ENCODE data around the gene PRDM13.
"Not testable (repeated sequence)": the region's sequence is repeated elsewhere in the genome, so short reads cannot be mapped to it uniquely, and the experiment has no call there.

The PRDM13 gene

DNA sequence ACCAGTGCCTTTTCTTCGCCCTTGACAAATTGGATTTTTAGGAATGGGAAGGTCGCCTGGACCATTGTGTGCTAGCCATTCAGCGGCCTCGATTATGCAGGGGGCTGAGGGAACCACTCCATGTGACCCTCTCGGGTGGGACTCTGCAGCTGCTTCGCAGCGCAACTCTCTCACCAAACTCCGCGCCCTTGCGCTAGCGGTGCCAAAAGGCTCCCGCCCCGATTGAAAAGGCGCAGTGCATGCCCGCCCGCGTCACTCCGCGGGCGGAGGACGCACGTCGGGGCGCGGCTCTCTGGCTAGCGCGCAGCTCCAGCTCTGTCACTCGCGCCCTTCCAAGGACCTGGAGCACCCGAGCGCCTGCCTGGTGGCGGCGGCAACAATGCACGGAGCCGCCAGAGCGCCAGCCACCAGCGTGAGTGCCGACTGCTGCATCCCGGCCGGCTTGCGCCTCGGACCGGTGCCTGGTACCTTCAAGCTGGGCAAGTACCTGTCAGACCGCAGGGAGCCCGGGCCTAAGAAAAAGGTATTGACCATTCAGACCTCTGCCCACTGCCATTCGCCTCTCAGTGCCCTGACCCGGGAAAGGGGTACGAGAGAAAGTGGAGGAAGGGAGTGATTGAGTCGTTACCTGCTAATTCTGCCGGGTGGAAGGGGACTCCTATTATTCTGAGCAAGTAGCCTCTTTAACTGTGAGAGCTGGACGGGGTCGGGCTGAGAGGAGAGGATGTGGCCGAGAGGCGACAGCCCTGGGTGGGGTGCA, at the start of gene PRDM13:
Gene PRDM13 (plus strand): TSS at position 178 of the 760 bp plus-strand sequence. CDS start 202 bp downstream, at position 380.
- DNase-seq, result no peak

DNA sequence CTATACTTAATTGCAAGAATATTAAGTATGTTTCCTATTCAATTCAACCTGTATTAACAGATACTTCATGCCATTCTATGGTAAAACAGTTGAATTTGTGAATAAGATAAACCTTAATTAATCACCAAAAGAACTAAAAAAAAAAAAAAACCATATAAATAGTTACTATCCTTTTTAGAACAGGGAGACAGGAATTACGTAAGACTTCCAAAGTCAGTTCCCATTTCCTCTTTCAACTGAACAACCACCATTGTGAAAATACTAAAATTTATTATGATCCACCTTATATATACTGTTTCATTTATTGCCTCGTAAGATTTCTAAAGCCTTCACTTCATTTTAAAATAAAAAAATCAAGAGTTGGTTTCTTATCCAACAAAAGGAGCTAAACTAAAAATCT, 47.6 kb upstream of the PRDM13 start:
- DNase-seq, result no peak

DNA sequence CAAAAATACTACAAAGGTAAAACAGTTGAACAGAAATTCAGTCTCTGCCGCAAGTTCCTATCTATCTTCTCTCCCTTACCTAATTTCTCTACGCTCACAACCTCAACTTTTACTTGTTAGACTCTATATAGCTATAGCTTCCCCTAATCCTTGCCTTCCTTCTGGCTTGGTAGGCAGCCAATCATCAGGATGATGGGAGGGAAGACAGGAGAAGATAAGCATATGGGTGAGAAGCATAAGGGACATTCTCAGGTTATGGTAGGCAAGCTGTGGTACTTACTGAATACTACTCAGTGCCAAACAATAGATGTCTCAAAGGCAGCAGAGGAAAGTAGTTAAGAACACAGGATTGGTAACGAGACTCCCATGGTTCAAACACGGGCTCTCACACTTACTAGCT, 46.0 kb upstream of the PRDM13 start:
- DNase-seq, result no peak

- DNase-seq, result no peak
Measured at GRCh38 chr6:99563056-99563723, 43.4 kb upstream of the PRDM13 start.

DNA sequence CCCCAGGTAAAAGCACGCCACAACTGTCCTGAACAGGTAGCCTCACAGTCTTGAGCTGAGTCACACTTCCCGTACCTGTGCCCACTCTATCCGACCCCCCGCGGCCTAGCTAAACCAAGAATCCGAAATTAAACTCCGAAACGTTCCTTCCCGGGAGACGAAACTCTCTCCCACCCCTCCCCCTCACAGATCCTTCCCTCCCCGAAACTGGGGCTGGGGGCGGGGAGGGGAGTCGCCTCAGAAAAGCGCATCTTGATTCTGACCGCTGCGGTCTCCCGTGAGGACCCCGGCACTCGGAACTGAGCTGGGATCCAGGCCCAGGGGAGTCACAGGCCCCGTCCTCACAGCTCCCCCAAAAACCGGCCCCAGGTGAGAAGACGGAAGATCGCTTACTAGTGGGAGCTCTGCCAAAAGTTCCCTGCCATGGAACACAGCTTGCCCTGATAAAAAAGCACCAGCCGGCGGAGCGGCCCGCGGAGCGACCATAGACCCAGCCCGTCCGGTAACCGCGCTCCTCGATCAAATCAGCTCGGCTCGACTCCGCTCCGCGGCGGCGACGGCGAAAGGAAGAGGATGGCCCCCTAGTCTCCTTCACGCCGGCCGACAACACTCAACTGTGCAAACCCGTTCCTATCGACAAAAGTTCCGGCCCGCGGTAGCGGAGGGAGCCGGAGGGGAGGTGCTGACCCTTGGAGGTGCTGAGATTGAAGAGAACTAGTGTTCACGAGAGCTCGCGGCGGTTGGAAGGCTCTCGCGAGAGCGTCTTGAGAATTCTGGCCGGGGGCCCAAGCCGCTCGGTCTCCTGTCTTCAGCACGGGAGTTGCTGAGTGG, 38.3 kb upstream of the PRDM13 start, which contains the start of gene CCNC:
Gene CCNC (minus strand): TSS at position 558 of the 831 bp plus-strand sequence. CDS start 133 bp downstream, at position 425.
- DNase-seq, result no peak

DNA sequence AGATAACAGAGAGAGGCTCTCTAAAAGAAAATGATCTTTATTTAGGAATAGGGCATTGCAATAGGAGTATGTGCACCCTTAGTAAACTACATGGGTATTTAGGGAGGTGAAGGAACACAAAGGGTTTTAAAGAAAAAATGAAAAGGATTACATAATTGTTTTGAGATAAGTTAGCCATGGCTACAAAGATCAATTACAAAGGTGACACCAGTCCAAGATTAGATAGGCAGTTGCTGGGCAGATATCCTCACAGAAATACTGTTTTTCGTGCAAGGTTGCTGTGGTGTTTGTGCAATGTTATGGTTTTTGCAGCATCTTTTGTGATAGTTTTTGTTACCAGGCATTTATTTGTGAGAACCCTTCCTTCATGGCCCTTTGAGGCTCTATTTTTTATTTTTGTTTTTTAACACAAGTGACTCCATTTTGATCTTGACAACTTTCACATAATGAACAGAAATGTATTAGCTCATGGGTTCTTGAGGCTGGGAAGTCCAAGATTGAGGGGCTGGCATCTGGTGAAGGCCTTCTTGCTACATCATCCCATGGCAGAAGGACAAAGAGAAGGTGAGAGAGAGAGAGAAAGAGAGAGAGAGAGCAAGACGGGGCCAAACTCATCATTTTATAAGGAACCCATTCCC, 32.5 kb upstream of the PRDM13 start:
- no peak for DNase-seq

DNA sequence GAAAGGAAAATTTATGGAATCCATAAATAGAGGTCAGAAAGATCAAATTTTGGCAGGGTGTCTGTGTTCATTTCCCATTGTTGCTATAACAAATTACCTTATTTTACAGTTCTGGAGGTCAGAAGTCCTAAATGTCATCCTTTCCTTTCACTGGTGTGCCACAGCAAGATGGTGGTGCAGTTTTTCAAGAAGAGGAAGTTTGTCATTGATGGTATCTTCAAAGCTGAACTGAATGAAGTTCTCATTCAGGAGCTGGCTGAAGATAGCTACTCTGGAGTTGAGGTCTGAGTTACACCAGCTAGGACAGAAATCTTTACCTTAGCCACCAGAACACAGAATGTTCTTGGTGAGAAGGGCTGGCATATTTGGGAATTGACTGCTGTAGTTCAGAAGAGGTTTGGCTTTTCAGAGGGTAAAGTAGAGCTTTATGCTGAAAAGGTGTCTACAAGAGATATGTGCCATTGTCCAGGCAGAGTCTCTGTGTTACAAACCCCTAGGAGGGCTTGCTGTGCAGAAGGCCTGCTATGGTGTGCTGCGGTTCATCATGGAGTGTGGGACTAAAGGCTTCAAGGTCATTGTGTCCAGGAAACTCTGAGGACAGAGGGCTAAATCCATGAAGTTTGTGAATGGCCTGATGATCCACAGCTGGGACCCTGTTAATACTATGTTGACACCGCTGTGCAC, 30.9 kb upstream of the PRDM13 start:
- no peak for DNase-seq

DNA sequence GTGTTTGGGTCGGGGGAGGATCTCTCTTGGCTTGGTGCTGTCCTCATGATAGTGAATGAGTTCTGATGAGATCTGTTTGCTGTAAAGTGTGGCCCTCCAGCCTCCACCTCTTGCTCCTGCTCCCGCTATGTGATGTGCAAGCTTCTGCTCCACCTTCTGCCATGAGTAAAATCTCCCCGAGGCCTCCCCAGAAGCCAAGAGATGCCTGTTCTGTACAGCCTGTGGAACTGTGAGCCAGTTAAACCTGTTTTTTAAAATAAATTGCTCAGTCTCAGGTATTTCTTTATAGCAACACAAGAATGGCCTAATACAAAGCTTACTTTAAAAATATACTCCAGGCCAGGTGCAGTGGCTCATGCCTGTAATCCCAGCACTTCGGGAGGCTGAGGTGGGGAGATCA, 26.9 kb upstream of the PRDM13 start:
- no peak for DNase-seq

- DNase-seq, result no peak
Measured at GRCh38 chr6:99587792-99588191, 18.8 kb upstream of the PRDM13 start.

DNA sequence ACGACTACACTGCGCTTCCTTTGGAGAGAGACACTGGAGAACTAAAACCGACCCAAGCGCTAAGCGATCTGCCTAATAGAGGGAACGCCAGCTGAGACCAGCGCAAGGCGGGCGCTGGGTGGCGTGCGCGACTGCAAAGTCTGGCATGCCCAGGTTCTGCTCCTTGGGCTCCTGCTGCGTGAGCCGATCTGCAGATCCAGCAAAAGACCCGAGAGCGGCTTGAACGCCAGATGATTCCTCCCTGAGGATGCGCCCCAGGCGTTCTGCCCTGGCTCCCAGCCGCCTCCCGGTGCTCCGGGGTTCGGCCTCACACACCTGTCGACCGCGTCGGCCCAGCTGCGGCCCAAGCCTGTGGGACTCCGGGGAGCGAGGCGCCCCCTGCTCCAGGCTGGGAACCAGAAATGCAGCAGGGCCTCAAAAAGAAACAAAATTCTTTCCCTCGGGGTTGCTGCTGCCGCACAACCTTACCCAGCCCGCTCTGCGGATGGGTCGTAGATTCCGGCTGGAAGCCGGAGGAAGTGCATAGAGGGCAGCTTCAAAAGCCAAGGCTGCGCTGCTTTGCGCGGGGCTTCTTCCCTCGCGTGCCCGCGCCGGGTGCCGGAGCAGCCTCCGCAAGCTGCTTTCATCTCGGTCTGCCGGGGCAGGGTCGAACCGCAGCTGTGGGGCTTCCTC, 17.9 kb upstream of the PRDM13 start:
- no peak for DNase-seq

GRCh38 chr6:99589290-99589672, 17.4 kb upstream of the PRDM13 start:
- no peak for DNase-seq

DNA sequence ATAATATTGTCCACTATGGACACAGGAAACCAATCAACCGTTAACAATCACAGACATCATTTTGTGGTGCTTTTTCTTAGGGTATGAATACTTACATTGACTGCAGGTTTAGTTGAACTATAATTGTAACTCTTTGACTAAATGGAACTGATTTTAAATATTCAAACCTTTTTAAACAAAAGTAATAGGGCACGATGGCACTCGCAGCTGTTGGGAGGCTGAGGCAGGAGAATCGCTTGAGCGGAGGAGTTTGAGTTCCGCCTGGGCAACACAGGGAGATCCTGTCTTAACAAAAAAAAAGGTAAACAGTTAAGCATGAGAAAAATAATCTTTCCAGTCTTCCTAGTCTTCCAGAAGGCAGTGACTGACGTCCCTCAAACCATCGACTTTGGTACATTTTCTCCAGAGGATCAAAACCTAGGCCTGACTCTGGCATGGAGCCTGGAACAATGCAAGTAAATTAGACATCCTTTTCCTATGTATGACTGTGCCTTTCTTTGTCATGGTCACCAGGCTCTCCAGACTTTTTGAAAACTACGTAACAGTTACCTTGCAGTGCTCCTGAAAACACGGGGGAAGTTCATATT, 16.6 kb upstream of the PRDM13 start:
- DNase-seq, result no peak

GRCh38 chr6:99590728-99591672, 15.6 kb upstream of the PRDM13 start:
- DNase-seq, result no peak

DNA sequence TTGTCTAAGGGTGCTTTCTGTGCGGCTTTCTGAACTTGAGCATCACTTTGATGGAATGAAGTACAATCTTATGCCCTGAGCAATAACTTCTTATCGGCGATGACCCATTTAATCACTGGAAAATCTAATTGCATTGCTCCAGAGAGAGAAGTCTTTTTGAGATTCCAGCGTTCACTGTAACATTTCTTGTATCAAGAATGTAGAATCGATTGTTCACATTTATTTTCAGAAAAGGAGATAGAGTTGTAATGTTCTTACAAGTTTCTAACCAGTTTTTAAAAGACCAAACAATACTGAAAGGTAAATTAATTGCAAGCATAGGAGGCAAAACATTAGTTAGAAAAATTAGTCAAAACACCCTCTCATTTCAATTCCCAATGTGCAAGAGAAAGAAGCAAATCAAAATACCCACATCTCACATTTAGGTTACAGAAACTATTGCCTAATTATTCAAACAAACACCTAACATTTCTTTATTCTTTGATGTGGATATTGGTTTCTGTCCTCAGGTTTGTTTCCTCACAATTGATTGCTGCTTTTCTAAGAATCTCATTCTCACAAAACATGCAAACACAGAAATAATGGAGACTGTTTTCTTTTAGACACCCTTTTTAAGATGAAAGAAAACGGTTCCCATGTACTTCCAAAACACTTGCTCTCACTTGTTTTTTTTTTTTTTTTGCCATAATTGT, 14.8 kb upstream of the PRDM13 start:
- no peak for DNase-seq

DNA sequence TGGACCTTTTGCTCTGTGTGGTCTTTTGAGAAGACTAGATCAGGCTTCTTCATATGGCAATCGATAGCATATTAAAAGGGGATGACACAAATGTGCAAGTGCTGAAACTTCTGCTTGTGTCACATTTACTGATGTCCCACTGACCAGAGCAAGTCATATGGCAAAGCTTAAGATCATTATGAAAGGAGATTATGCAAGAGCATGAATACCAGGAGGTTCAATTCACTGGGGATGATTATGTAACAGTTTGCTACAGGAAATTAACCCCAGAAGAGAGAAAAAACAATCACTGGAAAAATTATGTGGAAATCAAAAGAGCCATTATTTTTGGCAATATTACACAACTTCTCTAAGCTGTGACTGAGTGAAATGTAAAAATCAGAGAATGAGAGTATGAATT, 13.7 kb upstream of the PRDM13 start:
- no peak for DNase-seq

GRCh38 chr6:99594696-99595095, 11.9 kb upstream of the PRDM13 start:
- not testable (repeated sequence) for DNase-seq

DNA sequence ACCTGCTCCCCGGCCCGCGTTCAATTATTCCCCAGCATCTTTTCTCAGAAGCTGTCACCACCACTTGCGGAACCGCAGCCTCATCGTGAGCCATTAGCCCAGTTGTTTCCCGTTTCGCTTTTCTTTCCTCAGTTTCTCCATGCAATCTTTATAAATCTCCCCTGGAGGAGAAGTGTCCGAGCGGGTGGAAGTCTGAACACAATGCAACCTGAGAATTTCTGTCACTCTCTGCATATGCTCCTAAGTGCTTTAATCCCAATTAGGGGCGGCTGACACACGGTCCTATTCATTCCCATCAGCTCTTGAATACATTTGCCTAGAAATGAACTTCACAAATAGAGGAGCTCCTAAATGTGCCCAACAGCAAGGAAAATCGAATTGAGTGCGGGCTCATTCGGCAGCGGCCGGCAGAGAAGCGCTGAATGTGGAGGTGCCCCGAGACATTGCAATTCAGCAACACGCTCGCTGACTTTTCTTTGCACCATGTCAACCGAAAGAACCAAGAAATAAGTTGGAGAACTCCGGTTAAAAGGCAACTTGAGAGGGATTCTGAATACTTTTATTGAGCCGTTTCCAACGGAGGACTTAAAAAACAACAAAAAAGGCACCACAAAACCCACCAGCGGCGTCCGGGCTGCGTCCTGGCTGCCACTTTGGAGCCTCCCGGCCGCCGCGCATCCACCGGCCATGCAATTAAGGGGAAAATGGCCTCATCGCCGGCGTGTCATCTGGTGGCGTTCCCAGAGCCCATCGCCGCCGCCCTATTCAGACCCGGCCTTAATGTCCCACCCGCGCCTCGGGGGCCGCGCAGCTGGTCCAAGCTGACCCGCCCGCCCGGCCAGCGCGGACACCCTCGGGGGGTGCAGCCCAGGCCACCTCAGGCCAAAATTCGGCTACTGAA, 3.9 kb upstream of the PRDM13 start:
- no peak for DNase-seq

DNA sequence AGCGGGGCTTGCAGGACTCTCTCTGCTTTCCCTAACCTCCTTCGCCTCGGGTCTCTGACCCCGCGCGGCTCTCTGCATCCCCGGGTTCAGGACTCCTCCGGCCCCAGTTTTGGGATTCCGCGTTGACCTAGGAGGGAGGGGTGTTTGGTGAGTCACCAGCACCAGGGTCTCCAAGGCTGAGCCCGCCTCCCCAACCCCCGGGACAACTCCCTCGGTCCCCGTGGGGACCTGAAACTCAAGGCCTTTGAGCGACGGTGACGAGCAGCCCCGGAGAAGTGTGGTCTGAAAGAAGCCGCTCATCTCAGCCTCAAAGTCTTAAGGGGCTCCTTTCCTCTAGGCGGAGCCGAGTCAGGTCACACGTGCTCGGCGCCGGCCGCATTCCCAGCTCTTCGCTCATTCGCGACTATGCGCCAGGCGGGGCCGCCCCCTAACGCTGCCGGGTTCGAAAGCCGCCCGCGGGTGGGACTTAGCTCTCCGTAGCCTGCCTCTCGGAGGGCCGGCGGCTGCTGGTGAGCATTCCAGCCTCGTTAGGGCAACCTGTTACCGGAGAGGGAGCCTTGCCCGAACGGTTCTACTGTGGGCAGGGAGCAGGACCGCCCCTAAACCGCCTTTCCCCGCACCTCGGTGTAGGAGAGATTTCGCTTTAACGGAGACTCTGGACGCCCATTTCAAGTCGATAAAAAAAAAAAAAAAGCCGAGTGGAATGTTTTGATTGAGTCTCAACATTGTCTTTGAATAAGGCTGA, 3.0 kb upstream of the PRDM13 start:
- DNase-seq, result no peak
